NT2/D1 (cell line): ENCODE data around the gene ABL1.

ENCODE experiments used
- YY1 ChIP-seq: IDR thresholded peaks from 2 replicates; pipeline ENCODE4 v1.6.1; 2011; ENCODE audit not compliant: insufficient read length, insufficient read depth
- ZNF274 ChIP-seq: IDR thresholded peaks from 2 replicates; pipeline ENCODE4 v1.6.1; 2011; ENCODE audit warnings: mild to moderate bottlenecking, low read depth, low read length

- TF ChIP-seq ZNF274 = no peak
- TF ChIP-seq YY1 = no peak
Measured at GRCh38 chr9:130860458-130861316, 25.6 kb downstream of the ABL1 start.
